GM18519 (cell line): ENCODE results near the gene KRTAP5-10.
"Not testable (repeated sequence)": the region's sequence is repeated elsewhere in the genome, so short reads cannot be mapped to it uniquely, and the experiment has no call there.

ENCODE experiments used
- ATAC-seq: cut with Tn5 transposase; IDR thresholded peaks from one replicate; pipeline ENCODE4 v1.9.1; 2021; ENCODE audit warnings: mild to moderate bottlenecking, moderate library complexity; ENCODE audit not compliant: unreplicated experiment, low FRiP score

Gene KRTAP5-10

GRCh38 chr11:71542382-71542781, 23.0 kb upstream of the KRTAP5-10 start:
- no peak for ATAC-seq

- no peak for ATAC-seq
These were observed 22.2 kb upstream of the KRTAP5-10 start for GRCh38 chr11:71542879-71543777.

GRCh38 chr11:71543866-71544265, 21.5 kb upstream of the KRTAP5-10 start:
- no peak for ATAC-seq

GRCh38 chr11:71544525-71545214, 20.7 kb upstream of the KRTAP5-10 start:
- no peak for ATAC-seq

GRCh38 chr11:71545405-71545966, 19.9 kb upstream of the KRTAP5-10 start:
- no peak for ATAC-seq

- ATAC-seq = no peak
These were observed 17.2 kb upstream of the KRTAP5-10 start, which contains the start of gene KRTAP5-9 for GRCh38 chr11:71548120-71548519. Gene KRTAP5-9, plus strand, starts transcription at chr11:71548420. Its CDS starts 238 bp downstream, at chr11:71548658.

GRCh38 chr11:71548716-71549151, 16.6 kb upstream of the KRTAP5-10 start:
- no peak for ATAC-seq

GRCh38 chr11:71551711-71552110, 13.7 kb upstream of the KRTAP5-10 start:
- no peak for ATAC-seq

- no peak for ATAC-seq
These were observed 10.4 kb upstream of the KRTAP5-10 start for GRCh38 chr11:71554996-71555395.

GRCh38 chr11:71555508-71555907, 9.9 kb upstream of the KRTAP5-10 start:
- no peak for ATAC-seq

GRCh38 chr11:71556018-71556417, 9.3 kb upstream of the KRTAP5-10 start:
- no peak for ATAC-seq

- ATAC-seq = no peak
These were observed 8.1 kb upstream of the KRTAP5-10 start for GRCh38 chr11:71557257-71557656.

- no peak for ATAC-seq
These were observed 6.4 kb upstream of the KRTAP5-10 start for GRCh38 chr11:71558996-71559395.

GRCh38 chr11:71562120-71562519, 3.2 kb upstream of the KRTAP5-10 start:
- no peak for ATAC-seq

GRCh38 chr11:71563406-71563805, 2.0 kb upstream of the KRTAP5-10 start:
- no peak for ATAC-seq

GRCh38 chr11:71564430-71564829, 933 bp upstream of the KRTAP5-10 start:
- no peak for ATAC-seq

GRCh38 chr11:71566081-71566620, 788 bp downstream of the KRTAP5-10 start:
- no peak for ATAC-seq

GRCh38 chr11:71566626-71567599, 1.6 kb downstream of the KRTAP5-10 start:
- ATAC-seq = not testable (repeated sequence)

- ATAC-seq = not testable (repeated sequence)
These were observed 2.3 kb downstream of the KRTAP5-10 start for GRCh38 chr11:71567633-71568032.
